ENCODE measurements around the gene TARBP1. TPM values are rescaled to one million over a fixed set of nuclear protein-coding genes. Genes with fewer than 3 reads are reported as not detected.

The TARBP1 gene
- total RNA-seq, 6 donors from 2014 or later, result 17.6 to 51.2 (median 25.8) TPM

- ATAC-seq (ENCODE audit: low FRiP score in 2 of 2), result no peak
- no peak for DNase-seq
- Histone ChIP-seq H3K4me1 (no peaks in the 10 kb centered on the region), H3K27ac (no peak overlapping the region), H3K4me3 (no peak overlapping the region), H3K9me3 (no peaks in the 10 kb centered on the region), H3K27me3 (no peaks in the 10 kb centered on the region), H3K36me3 (peaks cover 0 to 16% (median 2%) of the 10 kb centered on the region in 4 donors)
- 95 to 96% methylated on average over 3 of the region's 3 CpGs for WGBS, 2 donors
- no peak for TF ChIP-seq POLR2A (IDR thresholded peaks at IDR 0.05)
- no peak for TF ChIP-seq POLR2AphosphoS5 (IDR thresholded peaks at IDR 0.05)
- no peak for TF ChIP-seq CTCF (IDR thresholded peaks at IDR 0.05)
- no peak for TF ChIP-seq EP300 (IDR thresholded peaks at IDR 0.05)
These were observed 38.6 kb downstream of the TARBP1 start for GRCh38 chr1:234440348-234440747.

DNA sequence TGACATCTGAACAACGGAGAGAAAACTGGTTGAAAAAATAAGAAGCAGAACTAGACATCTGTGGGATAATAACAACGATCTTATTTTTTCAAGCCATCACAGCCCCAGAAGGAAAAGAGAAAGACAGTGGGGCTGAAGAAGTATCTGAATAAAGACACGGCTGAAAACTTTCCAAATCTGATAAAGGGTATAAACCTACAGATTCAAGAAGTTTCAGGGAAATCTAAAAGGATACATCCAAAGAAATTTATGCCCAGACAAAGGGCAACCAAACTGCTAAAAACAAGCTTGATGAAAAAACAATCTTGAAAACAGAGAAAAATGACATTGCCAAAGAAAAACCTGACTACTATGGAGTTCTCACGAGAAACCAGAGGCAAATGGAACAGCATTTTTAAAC lies 40.4 kb downstream of the TARBP1 start:
- H3K27me3 ChIP-seq, result no peaks in the 10 kb centered on the region
- no peaks in the 10 kb centered on the region for H3K4me1 ChIP-seq
- ATAC-seq (ENCODE audit: low FRiP score in 2 of 2) (no peak), DNase-seq (no peak)
- H3K9me3 ChIP-seq, result no peaks in the 10 kb centered on the region
- no peak overlapping the region for H3K4me3 ChIP-seq
- TF ChIP-seq CTCF (IDR thresholded peaks at IDR 0.05) (no peak), POLR2A (IDR thresholded peaks at IDR 0.05) (no peak), POLR2AphosphoS5 (IDR thresholded peaks at IDR 0.05) (no peak), EP300 (IDR thresholded peaks at IDR 0.05) (no peak)
- peaks cover 0 to 18% (median 0%) of the 10 kb centered on the region in 4 donors for H3K36me3 ChIP-seq
- 92 to 99% methylated on average over 4 of the region's 4 CpGs for WGBS, 2 donors
- no peak overlapping the region for H3K27ac ChIP-seq

DNA sequence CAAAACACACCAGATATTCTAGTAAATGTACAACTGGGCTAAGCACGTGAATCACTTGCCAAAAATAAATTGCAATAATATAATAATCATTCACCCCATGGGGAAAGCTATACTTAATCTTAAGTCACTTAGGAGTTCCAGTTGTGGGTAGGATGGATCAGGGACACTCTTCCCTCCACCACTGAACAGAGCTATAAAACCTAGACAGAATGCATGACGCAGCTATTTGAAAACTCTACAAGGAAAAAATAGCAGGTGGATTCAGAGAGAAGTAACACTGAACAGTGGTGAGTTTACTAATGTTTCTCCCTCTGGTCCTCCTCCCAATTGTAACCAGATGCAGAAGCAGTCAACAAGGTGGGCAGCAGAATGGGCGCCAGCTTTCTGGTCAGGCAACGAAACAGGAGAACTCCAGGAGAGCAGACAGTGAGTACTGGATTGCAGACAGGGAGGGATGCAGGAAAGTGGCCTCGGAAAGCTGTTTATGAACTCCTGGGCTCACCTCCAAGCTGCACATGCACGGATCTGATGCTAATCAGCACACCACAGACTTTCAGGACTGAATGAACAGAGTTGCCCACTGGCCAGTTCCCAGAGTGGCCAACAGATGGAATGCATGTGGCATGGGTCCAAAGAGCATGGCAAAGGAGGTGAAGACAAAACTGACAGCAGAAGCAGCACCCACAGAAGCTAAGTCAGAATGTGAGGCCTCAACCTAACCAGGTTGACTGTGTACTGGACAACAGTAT lies 41.4 kb downstream of the TARBP1 start:
- no peak for ATAC-seq (ENCODE audit: low FRiP score in 2 of 2)
- WGBS, 2 donors, result 77 to 82% methylated on average over 6 of the region's 6 CpGs
- H3K27me3 ChIP-seq, result no peaks in the 10 kb centered on the region

GRCh38 chr1:234435620-234436019 lies 43.4 kb downstream of the TARBP1 start:
- ATAC-seq (ENCODE audit: low FRiP score in 2 of 2), result no peak
- TF ChIP-seq EP300 (IDR thresholded peaks at IDR 0.05) (no peak), POLR2A (IDR thresholded peaks at IDR 0.05) (no peak), CTCF (IDR thresholded peaks at IDR 0.05) (no peak), POLR2AphosphoS5 (IDR thresholded peaks at IDR 0.05) (no peak)
- no peaks in the 10 kb centered on the region for H3K4me1 ChIP-seq
- H3K4me3 ChIP-seq, result no peak overlapping the region
- WGBS, 2 donors, result 78 to 82% methylated on average over 8 of the region's 8 CpGs
- H3K36me3 ChIP-seq, result peaks cover 0 to 23% (median 3%) of the 10 kb centered on the region in 4 donors
- H3K27ac ChIP-seq, result no peak overlapping the region
- no peak for DNase-seq
- no peaks in the 10 kb centered on the region for H3K9me3 ChIP-seq
- H3K27me3 ChIP-seq, result no peaks in the 10 kb centered on the region

More for the DNA sequence above, 41.4 kb downstream of the TARBP1 start:
- DNase-seq, result no peak
- H3K4me1 ChIP-seq, result no peaks in the 10 kb centered on the region
- no peak for TF ChIP-seq CTCF (IDR thresholded peaks at IDR 0.05)
- TF ChIP-seq POLR2AphosphoS5 (IDR thresholded peaks at IDR 0.05), result no peak
- no peak for TF ChIP-seq EP300 (IDR thresholded peaks at IDR 0.05)
- TF ChIP-seq POLR2A (IDR thresholded peaks at IDR 0.05), result no peak
- H3K9me3 ChIP-seq, result no peaks in the 10 kb centered on the region
- H3K36me3 ChIP-seq, result peaks cover 0 to 23% (median 2%) of the 10 kb centered on the region in 4 donors
- H3K27ac ChIP-seq, result no peak overlapping the region
- no peak overlapping the region for H3K4me3 ChIP-seq

DNA sequence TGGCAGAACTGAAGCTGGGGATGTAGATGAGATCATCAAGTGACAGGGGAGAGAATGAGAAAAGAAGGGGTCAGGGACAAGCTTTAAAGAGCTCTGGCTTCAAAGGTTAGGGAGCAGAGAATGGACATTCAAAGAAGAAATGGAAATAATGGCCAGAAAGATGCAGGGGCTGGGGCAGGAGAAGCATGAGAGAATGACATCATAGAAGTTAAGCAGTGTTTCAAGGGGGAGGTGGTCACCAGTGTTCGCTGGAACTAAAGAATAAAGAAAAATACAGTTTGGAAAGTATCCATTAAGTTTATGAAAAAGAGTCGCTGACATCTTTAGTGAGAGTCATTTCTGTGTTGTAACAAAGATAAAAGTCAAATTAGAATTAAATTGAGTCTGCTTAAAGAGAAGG lies 44.3 kb downstream of the TARBP1 start:
- no peak for DNase-seq
- Histone ChIP-seq H3K27ac (no peak overlapping the region), H3K4me1 (no peaks in the 10 kb centered on the region), H3K4me3 (no peak overlapping the region), H3K9me3 (no peaks in the 10 kb centered on the region), H3K36me3 (peaks cover 0 to 26% (median 3%) of the 10 kb centered on the region in 4 donors), H3K27me3 (no peaks in the 10 kb centered on the region)
- 93 to 99% methylated on average over 2 of the region's 2 CpGs for WGBS, 2 donors
- TF ChIP-seq POLR2AphosphoS5 (IDR thresholded peaks at IDR 0.05), result no peak
- no peak for TF ChIP-seq POLR2A (IDR thresholded peaks at IDR 0.05)
- no peak for TF ChIP-seq CTCF (IDR thresholded peaks at IDR 0.05)
- no peak for TF ChIP-seq EP300 (IDR thresholded peaks at IDR 0.05)
- no peak for ATAC-seq (ENCODE audit: low FRiP score in 2 of 2)
